Neural crest cell (in vitro differentiated cells): ENCODE results near the gene SCGB1C2. TPM values are rescaled to one million over a fixed set of nuclear protein-coding genes. Genes with fewer than 3 reads are reported as not detected.
A peak's percentile ranks its signal among the peaks of the same experiment; 100 is the strongest.

Experiments
- DNase-seq: peaks from one replicate; pipeline ENCODE4 v3.0.0; 2021; ENCODE audit warnings: low read depth, mixed read lengths, low spot score
- H3K27ac Mint-ChIP-seq: one replicate; pipeline ENCODE4 v1.8.0; 2021; ENCODE audit warnings: mild to moderate bottlenecking, mixed read lengths; ENCODE audit not compliant: unreplicated experiment
- H3K27me3 Mint-ChIP-seq: 2 replicates; pipeline ENCODE4 v1.8.0; 2021; ENCODE audit warnings: low read depth, mild to moderate bottlenecking, mixed read lengths
- H3K36me3 Mint-ChIP-seq: 2 replicates; pipeline ENCODE4 v1.8.0; 2021; ENCODE audit warnings: low read depth, mild to moderate bottlenecking, mixed read lengths
- H3K4me1 Mint-ChIP-seq: 2 replicates; pipeline ENCODE4 v1.8.0; 2021; ENCODE audit warnings: mixed read lengths
- H3K4me3 Mint-ChIP-seq: one replicate; pipeline ENCODE4 v1.8.0; 2021; ENCODE audit warnings: mild to moderate bottlenecking, mixed read lengths
- H3K9me3 Mint-ChIP-seq: 2 replicates; pipeline ENCODE4 v1.8.0; 2021; ENCODE audit warnings: mixed read lengths
- total RNA-seq: library from RNA; stranded (reverse); gene quantifications from 2 replicates; pipeline ENCODE4 v1.2.1, GENCODE V29; 2021
- TF ChIP-seq, protein P1 (sequence below): fragments of 200-600 bp; sonication (generic); conservative IDR thresholded peaks from 2 replicates; pipeline ENCODE4 v1.5.0; 2021; ENCODE audit warnings: antibody characterized with exemption, mild to moderate bottlenecking

SCGB1C2 gene
- total RNA-seq, 1 donor from 2014 or later, result not detected

DNA sequence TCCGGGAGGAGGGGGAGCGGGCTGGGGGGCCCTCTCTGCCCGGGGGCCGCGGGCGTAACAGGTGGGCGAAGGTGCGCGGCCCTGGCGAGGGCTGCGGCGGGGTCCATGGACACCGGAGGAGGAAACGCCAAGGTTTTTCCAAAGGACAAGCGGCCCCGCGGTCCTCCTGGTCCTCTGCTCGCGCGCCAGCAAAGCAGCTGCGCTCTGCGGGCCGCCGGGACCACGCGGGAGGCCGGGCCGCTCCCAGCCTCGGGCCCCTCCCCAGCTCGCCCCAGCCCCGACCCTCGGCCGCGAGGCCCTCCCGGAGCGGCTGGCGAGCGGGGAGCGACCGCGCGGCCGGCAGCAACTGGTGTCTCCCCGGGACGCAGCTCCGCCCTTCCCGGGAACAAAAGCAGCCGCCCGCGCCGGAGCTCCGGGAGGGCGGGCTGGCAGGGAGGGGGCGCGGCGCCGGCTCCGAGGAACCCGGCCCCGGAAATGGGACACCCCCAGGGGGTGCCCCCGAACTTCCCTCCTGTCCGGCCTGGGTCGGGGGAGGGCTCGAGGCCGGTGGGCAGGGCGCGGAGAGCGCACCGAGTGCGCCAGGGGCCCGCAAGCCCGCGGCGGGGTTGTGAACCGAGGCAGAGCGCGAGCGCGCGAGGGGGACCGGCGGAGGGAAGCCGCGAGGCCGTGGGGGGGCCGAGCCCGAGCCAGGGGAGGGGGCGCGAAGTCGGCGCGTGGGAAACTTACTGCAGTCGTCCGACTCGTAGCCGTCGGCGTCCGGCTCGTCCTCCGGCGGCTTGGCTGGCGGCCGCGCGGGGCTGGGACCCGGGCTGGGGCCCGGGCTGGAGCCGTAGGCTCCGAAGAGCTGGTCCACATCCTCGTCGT, 43.2 kb downstream of the SCGB1C2 start:
- no peaks in the 10 kb centered on the region for H3K36me3 Mint-ChIP-seq
- no peak for DNase-seq
- H3K27me3 Mint-ChIP-seq, result peaks cover 71% of the 10 kb centered on the region
- no peak overlapping the region for H3K27ac Mint-ChIP-seq
- TF ChIP-seq, protein P1, sequence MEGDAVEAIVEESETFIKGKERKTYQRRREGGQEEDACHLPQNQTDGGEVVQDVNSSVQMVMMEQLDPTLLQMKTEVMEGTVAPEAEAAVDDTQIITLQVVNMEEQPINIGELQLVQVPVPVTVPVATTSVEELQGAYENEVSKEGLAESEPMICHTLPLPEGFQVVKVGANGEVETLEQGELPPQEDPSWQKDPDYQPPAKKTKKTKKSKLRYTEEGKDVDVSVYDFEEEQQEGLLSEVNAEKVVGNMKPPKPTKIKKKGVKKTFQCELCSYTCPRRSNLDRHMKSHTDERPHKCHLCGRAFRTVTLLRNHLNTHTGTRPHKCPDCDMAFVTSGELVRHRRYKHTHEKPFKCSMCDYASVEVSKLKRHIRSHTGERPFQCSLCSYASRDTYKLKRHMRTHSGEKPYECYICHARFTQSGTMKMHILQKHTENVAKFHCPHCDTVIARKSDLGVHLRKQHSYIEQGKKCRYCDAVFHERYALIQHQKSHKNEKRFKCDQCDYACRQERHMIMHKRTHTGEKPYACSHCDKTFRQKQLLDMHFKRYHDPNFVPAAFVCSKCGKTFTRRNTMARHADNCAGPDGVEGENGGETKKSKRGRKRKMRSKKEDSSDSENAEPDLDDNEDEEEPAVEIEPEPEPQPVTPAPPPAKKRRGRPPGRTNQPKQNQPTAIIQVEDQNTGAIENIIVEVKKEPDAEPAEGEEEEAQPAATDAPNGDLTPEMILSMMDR, result no peak
- no peaks in the 10 kb centered on the region for H3K9me3 Mint-ChIP-seq
- no peak overlapping the region for H3K4me3 Mint-ChIP-seq
- H3K4me1 Mint-ChIP-seq, result peaks cover 5% of the 10 kb centered on the region

DNA sequence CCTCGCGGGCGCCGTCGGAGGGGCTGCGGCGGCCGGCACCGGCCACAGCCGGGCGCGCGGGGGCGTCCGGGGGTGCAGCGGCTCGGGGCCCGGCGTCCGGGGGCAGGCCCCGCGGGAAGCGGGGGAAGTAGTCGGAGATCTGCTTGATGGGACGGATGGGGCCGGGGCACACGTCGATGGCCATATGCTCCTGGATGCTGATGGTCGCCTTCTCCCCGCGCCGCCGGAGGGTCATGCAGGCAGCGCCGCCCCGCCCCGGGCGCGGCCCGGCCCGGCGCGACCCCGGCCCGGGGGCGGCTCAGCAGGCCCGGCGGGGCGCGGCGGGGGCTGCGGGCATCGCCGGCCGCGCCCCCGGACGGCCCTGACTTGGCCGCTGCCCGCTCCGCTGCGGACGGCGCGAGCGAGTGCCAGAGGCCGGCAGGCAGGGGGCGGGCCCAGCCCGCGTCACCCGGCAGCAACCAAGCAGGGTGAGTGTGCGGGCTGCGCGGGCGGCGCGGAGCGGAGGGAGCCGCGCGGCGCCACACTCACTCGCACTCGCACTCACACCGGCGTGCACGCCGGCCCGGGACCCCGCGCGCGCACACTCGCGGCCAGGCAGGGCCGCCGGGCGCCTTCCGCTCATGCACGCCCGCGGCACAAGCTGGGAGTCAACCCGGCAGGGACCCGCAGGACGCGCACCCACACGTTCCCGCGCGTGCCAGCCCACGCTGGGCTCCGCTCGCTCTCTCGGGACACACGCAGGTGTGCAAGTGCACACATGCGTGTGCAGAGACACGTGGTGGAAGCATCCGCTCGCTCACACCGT, 44.1 kb downstream of the SCGB1C2 start, which contains the start of gene DOC2B:
DOC2B (minus strand) TSS at position 406 of the 805 bp plus-strand sequence; CDS start at position 235, 171 bp downstream.
- peaks cover 79% of the 10 kb centered on the region for H3K27me3 Mint-ChIP-seq
- no peaks in the 10 kb centered on the region for H3K9me3 Mint-ChIP-seq
- H3K27ac Mint-ChIP-seq, result no peak within 1 kb of the TSS
- H3K4me1 Mint-ChIP-seq, result peaks cover 5% of the 10 kb centered on the region
- H3K4me3 Mint-ChIP-seq, result peak within 1 kb of the TSS; percentile 74
- peak; percentile 32 for DNase-seq
- TF ChIP-seq, protein P1, result no peak
- H3K36me3 Mint-ChIP-seq, result no peaks in the 10 kb centered on the region

DNA sequence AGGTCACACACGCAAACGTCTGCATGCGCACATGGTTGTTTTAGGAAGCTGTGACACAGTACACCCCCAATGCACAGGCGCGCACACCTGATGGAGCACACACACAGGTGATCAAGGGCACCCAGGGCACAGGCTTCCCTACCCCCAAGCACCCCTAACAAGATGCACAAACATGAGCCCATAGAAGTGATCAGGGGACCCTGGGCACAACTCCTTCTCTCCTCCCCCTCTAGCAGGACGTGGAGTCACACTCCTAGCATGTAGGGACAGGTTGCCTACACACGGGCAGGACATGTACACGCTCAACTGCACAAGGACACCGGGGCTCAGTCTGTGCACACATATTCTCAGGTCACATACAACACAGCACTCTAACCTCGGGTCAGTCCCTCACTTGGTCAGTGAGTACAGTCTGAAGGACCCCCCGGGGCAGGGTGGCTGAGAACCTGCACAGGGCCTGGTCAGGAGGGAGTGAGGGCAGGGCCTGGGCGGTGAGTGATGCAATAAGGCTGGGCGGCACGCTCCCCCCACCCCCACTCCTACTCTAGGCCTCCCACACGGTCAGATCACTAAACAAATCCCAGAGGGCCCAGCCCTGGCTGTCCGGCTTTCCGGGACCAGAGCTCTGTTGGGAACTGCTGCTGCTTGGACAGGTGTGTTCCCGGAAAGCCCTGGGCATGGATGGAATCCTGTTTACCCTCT, 44.8 kb downstream of the SCGB1C2 start:
- Mint-ChIP-seq H3K27me3 (peaks cover 84% of the 10 kb centered on the region), H3K4me1 (peaks cover 5% of the 10 kb centered on the region), H3K36me3 (no peaks in the 10 kb centered on the region), H3K9me3 (no peaks in the 10 kb centered on the region), H3K27ac (no peak overlapping the region), H3K4me3 (peak overlapping the region; percentile 74)
- TF ChIP-seq, protein P1, result no peak
- DNase-seq, result no peak

DNA sequence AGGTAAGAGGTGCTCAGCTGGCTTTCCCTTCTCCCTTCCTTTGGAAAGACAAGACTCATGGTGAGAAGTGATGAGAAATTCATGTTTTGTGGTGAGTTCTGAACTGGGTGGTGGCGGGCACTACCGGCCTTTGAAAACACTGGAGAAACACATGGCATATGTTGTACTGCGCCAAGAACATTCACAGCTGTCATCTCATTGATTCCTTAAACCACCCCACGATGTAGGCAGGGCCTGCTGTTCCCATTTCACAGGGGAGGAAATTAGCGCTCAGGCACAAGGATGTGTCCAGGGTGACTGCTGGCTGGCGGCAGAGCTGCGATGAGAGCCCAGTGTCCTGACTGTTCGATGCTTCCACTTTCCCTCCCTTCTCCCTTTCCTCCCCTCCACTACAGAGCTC, 45.7 kb downstream of the SCGB1C2 start:
- Mint-ChIP-seq H3K36me3 (no peaks in the 10 kb centered on the region), H3K9me3 (no peaks in the 10 kb centered on the region), H3K4me3 (no peak overlapping the region), H3K27me3 (peaks cover 77% of the 10 kb centered on the region), H3K27ac (no peak overlapping the region), H3K4me1 (peaks cover 5% of the 10 kb centered on the region)
- no peak for DNase-seq
- TF ChIP-seq, protein P1, result no peak

DNA sequence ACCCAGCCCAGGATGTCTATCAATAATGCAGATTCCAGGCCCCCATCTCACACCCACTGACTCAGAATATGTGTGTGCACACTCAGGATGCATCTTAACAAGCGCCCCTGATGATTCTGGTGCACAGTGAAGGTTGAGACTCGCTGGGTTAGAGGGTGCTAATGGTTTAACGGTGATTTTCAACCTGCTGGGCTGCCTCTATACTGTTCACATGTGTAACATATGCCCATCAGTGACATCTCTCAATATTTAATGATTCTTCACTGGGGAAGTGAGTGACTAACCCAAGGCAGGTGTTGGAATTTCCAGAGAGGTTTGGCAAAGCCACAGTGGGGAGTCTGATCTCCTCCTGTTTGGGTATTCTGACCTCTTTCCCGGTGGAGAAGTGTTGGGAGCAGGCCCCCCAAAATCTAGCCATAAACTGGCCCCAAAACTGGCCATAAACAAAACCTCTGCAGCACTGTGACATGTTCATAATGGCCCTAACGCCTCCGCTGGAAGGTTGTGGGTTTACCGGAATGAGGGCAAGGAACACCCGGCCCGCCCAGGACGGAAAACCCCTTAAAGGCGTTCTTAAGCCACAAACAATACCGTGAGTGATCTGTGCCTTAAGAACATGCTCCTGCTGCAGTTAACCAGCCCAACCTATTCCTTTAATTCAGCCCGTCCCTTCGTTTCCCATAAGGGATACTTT, 48.2 kb downstream of the SCGB1C2 start:
- Mint-ChIP-seq H3K4me1 (peaks cover 5% of the 10 kb centered on the region), H3K27me3 (peaks cover 71% of the 10 kb centered on the region)

More for the DNA sequence above, 48.2 kb downstream of the SCGB1C2 start:
- no peak overlapping the region for H3K4me3 Mint-ChIP-seq
- no peak for DNase-seq
- TF ChIP-seq, protein P1, result no peak
- H3K27ac Mint-ChIP-seq, result no peak overlapping the region
- no peaks in the 10 kb centered on the region for H3K9me3 Mint-ChIP-seq
- H3K36me3 Mint-ChIP-seq, result no peaks in the 10 kb centered on the region
